ENCODE data around the gene CALHM2. TPM values are rescaled to one million over a fixed set of nuclear protein-coding genes. Genes with fewer than 3 reads are reported as not detected.
A peak's percentile ranks its signal among the peaks of the same experiment; 100 is the strongest.

Gene CALHM2
- total RNA-seq, 1 experiment from 2014 or later: not detected

DNA sequence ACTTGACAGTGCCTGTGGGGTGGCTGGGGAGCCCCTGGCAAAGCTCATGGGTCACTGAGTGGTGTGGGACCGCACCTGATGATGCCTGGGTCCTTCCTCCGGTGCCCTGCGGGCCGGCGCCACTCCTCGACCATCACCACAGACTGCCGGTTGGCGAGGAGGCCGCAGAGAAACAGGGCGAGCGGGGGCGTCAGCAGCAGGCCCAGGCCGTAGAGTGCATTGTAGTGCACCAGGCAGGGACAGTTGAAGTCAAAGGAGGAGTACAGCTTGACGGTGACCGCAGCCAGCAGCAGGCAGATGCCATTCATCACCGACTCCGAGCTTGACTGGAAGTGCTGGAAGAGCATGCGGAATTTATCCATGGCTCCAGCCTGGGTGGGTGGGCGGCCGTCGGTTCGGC lies 26.5 kb upstream of the CALHM2 start:
- no peak overlapping the region for H3K56ac ChIP-seq (ENCODE audit: insufficient read length, low read depth, low read length)

More for the DNA sequence above, 26.5 kb upstream of the CALHM2 start:
- Histone ChIP-seq H2BK5ac (ENCODE audit: insufficient read length, low read length) (no peak overlapping the region), H4K91ac (ENCODE audit: insufficient read length, low read depth, low read length) (no peak overlapping the region), H4K20me1 (ENCODE audit: control insufficient read depth, insufficient read depth, insufficient read length) (no peaks in the 10 kb centered on the region), H3K9me3 (ENCODE audit: control insufficient read depth, low read depth, low read length) (no peaks in the 10 kb centered on the region), H3K79me1 (ENCODE audit: insufficient read depth, low read depth, low read length, poor library complexity, severe bottlenecking) (no peaks in the 10 kb centered on the region), H3K23me2 (ENCODE audit: insufficient read length, low read depth, low read length, poor library complexity, severe bottlenecking) (no peaks in the 10 kb centered on the region), H3K27ac (ENCODE audit: insufficient read length, low read depth, low read length) (no peak overlapping the region), H2BK15ac (ENCODE audit: low read depth, low read length) (no peak overlapping the region), H2BK12ac (ENCODE audit: insufficient read length, low read depth, low read length) (no peak overlapping the region), H3T11ph (ENCODE audit: low read length) (no peak overlapping the region), H3K4me1 (ENCODE audit: insufficient read depth, low read length) (no peaks in the 10 kb centered on the region), H3K14ac (ENCODE audit: insufficient read depth, low read length) (no peak overlapping the region), H3K18ac (ENCODE audit: insufficient read length, low read depth, low read length) (no peak overlapping the region), H2AK5ac (ENCODE audit: insufficient read length, low read length) (no peak overlapping the region), H2BK20ac (ENCODE audit: low read depth, low read length, poor library complexity, severe bottlenecking) (no peak overlapping the region), H4K8ac (replicated peaks; ENCODE audit: insufficient read length, low read depth, low read length) (no peak overlapping the region), H4K5ac (ENCODE audit: insufficient read length, low read depth, low read length) (no peak overlapping the region), H3K23ac (ENCODE audit: insufficient read length, low read depth, low read length) (no peak overlapping the region), H2AFZ (ENCODE audit: low read length) (no peak overlapping the region), H3K4ac (ENCODE audit: low read depth, low read length) (no peak overlapping the region), H3K79me2 (ENCODE audit: insufficient read depth, low read length) (no peaks in the 10 kb centered on the region), H3K9ac (ENCODE audit: extremely low read depth, insufficient read length, low read length) (no peak overlapping the region), H3K4me2 (ENCODE audit: insufficient read depth, insufficient read length, low read length) (no peak overlapping the region), H2BK120ac (ENCODE audit: low read depth, low read length, poor library complexity, severe bottlenecking) (no peak overlapping the region), H3K27me3 (ENCODE audit: insufficient read depth, low read length) (no peaks in the 10 kb centered on the region)
- no peaks in the 10 kb centered on the region for H3K36me3 Mint-ChIP-seq (ENCODE audit: insufficient read depth in 1 of 3, low read depth in 3 of 3)
- H3K27ac Mint-ChIP-seq: 0 out of 7 replicates have a peak overlapping the region, but pooled peaks of 1 of the 3 experiments have one; percentile 32
- TF ChIP-seq, protein P1, sequence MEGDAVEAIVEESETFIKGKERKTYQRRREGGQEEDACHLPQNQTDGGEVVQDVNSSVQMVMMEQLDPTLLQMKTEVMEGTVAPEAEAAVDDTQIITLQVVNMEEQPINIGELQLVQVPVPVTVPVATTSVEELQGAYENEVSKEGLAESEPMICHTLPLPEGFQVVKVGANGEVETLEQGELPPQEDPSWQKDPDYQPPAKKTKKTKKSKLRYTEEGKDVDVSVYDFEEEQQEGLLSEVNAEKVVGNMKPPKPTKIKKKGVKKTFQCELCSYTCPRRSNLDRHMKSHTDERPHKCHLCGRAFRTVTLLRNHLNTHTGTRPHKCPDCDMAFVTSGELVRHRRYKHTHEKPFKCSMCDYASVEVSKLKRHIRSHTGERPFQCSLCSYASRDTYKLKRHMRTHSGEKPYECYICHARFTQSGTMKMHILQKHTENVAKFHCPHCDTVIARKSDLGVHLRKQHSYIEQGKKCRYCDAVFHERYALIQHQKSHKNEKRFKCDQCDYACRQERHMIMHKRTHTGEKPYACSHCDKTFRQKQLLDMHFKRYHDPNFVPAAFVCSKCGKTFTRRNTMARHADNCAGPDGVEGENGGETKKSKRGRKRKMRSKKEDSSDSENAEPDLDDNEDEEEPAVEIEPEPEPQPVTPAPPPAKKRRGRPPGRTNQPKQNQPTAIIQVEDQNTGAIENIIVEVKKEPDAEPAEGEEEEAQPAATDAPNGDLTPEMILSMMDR (conservative IDR thresholded peaks at IDR 0.05): no peak
- no peak for DNase-seq
- whole genome bisulfite sequencing (ENCODE audit: extremely low coverage, insufficient read length, low lambda C conversion rate): no CpG with 5 or more reads among the region's 22 CpGs
- no peaks in the 10 kb centered on the region for H3K9me3 Mint-ChIP-seq
- H3K27me3 Mint-ChIP-seq (ENCODE audit: low read depth): peaks cover 2% of the 10 kb centered on the region; the same call in 1 of the 2 replicates
- H3K4me1 Mint-ChIP-seq: peaks cover 10 to 22% of the 10 kb centered on the region in 2 experiments
- H3K4me3 Mint-ChIP-seq: no peak overlapping the region

Measured in H9 (cell line).